ENCODE data around the gene FLRT3. TPM values are rescaled to one million over a fixed set of nuclear protein-coding genes. Genes with fewer than 3 reads are reported as not detected.

The FLRT3 gene
- total and polyA plus RNA-seq, 9 of the 15 experiments (the other 6 are each of a cell fraction or from before 2014, with no cell fraction given), result 0.04 TPM; not detected in 8

- no peaks in the 10 kb centered on the region for H3K36me3 ChIP-seq (ENCODE audit: control insufficient read depth, insufficient read depth, low read length)
- ChIA-PET POLR2A (no interaction called here), CTCF (ENCODE audit: low intra/inter-chr PET ratio) (no interaction called here)
- H3K9me1 ChIP-seq (ENCODE audit: control insufficient read depth, insufficient read depth, low read length), result no peaks in the 10 kb centered on the region
- H3K27ac ChIP-seq (ENCODE audit: extremely low read depth, low read depth, low read length), result no peak overlapping the region
- BruUV-seq (replicated peaks), result no TSS peak
- in situ Hi-C loops (cut with MboI) (no loop called here), intact Hi-C loops (cut with micrococcal nuclease) (no loop called here)
- no peaks in the 10 kb centered on the region for H3K4me1 ChIP-seq (replicated peaks in 1 of 2; ENCODE audit: control insufficient read depth in 2 of 2, insufficient read depth in 2 of 2, low read length in 2 of 2)
- no peak overlapping the region for H3K4me3 ChIP-seq
- H2AFZ ChIP-seq (ENCODE audit: low read depth, low read length), result no peak overlapping the region
- no peak for TF ChIP-seq HNRNPUL1 (IDR thresholded peaks at IDR 0.05; ENCODE audit: low read length)
- no peak for TF ChIP-seq EP400 (IDR thresholded peaks at IDR 0.05)
- TF ChIP-seq UBTF (IDR thresholded peaks at IDR 0.05; ENCODE audit: borderline replicate concordance in 1 of 2, low read depth in 2 of 2, low read length in 2 of 2), result no peak
- TF ChIP-seq ZNF780A (CRISPR knock-in tag; IDR thresholded peaks at IDR 0.05), result no peak
- TF ChIP-seq CTCFL (IDR thresholded peaks at IDR 0.05; ENCODE audit: borderline replicate concordance, insufficient read depth, low read depth, low read length, poor library complexity, severe bottlenecking), result no peak
- no peak for TF ChIP-seq ZNF124 (CRISPR knock-in tag; IDR thresholded peaks at IDR 0.05)
- H3K9ac ChIP-seq (ENCODE audit: insufficient read depth in 1 of 2, low read depth in 2 of 2, low read length in 2 of 2), result no peak overlapping the region
- no peak for ATAC-seq
- no peaks in the 10 kb centered on the region for H3K79me2 ChIP-seq (ENCODE audit: control insufficient read depth, insufficient read depth, low read length)
- H3K9me3 ChIP-seq (replicated peaks; ENCODE audit: control insufficient read depth, insufficient read depth, low read depth, low read length), result no peaks in the 10 kb centered on the region
- H3K4me2 ChIP-seq (ENCODE audit: insufficient read depth, low read length), result no peak overlapping the region
- no peak for DNase-seq (ENCODE audit: extremely low read depth in 1 of 4, low spot score in 3 of 4)
- no peaks in the 10 kb centered on the region for H3K27me3 ChIP-seq (ENCODE audit: control insufficient read depth in 2 of 2, insufficient read depth in 2 of 2, low read length in 2 of 2)
- FAIRE-seq, result no peak
- 0% methylated on average over 3 of the region's 3 CpGs for WGBS (ENCODE audit: insufficient coverage, low coverage, missing lambda C conversion rate)
- no peaks in the 10 kb centered on the region for H4K20me1 ChIP-seq (replicated peaks; ENCODE audit: control insufficient read depth, insufficient read depth, low read length)
These were observed 48.8 kb downstream of the FLRT3 start for GRCh38 chr20:14288341-14289330.
